Transverse colon (tissue), 3 donors: ENCODE measurements around the gene HSPG2.

Experiments
- CTCF ChIP-seq, 5 experiments: fragments of 200-600 bp in 3 of 5; fragments of 450-650 bp in 2 of 5; sonication (generic) in 3 of 5; IDR thresholded peaks; 1 replicate in 2 of 5; 2 replicates in 3 of 5; pipeline ENCODE4 v1.5.1; 2016 to 2017; ENCODE audit warnings: antibody characterized with exemption in 5 of 5, inconsistent platforms in 3 of 5, mild to moderate bottlenecking in 2 of 5, moderate library complexity in 1 of 5
- EP300 ChIP-seq: sonication (generic); formaldehyde crosslinking; IDR thresholded peaks from one replicate; pipeline ENCODE4 v1.6.1; 2017; ENCODE audit warnings: antibody characterized with exemption, low read depth

- TF ChIP-seq EP300 (no peak), CTCF (IDR thresholded peaks at IDR 0.05) (no peak)
Observed at GRCh38 chr1:21849909-21850576, 87.1 kb downstream of the HSPG2 start.
